NCI-H1694 treated with DMSO at 0.1 percent for 48 hours (cell line): ENCODE measurements around the gene MAK.
"Not testable (repeated sequence)": the region's sequence is repeated elsewhere in the genome, so short reads cannot be mapped to it uniquely, and the experiment has no call there.

ENCODE experiments used
- DNase-seq: peaks from one replicate; lab custom pipeline; 2025; lab: John Stamatoyannopoulos, UW

The MAK gene

DNA sequence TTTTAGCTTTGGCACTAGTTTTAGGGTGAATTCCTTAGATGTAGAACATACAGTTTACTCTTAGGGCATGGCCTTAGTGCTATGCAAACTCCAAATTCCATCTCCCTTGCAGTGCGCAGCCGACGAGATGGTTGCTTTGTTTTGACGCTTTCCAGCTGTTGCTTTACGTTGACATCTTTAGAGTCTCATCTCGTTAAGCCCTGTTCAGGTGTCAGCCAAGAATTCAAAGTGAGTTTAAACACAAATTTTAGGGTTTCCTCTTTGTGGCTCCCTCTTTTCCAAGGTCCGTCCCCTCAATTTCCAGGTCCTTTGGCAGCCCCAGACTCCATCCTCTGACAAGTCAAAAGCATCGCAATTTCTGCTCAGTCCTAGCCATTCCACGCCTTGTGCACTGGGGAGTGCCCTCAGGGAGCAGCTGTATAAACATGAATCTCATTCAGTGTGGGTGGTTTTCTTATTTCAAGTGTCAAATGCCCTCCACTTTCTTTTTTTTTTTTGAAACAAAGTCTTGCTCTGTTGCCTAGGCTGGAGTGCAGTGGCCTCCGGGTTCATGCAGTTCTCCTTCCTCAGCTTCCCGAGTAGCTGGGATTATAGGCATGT lies 14.1 kb upstream of the MAK start:
- no peak for DNase-seq

DNA sequence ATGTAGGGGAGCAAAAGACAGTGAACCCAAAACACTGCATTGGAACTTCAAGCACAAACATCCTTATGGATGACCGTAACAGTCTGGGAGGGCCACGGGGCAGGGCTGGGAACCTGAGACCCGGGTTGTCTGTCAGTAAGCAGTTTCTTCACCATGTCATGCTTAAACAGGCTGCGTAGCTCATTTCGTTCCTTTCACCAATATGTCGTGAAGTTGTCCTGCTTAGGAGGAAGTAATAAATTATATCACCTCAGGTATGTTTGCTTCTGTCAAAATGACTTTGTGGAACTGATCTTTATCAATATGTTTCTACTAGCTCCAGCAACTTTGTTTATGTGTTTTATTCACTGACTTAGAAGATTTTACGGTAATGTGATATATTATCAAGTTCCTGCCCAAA lies 12.4 kb upstream of the MAK start:
- DNase-seq: no peak

DNA sequence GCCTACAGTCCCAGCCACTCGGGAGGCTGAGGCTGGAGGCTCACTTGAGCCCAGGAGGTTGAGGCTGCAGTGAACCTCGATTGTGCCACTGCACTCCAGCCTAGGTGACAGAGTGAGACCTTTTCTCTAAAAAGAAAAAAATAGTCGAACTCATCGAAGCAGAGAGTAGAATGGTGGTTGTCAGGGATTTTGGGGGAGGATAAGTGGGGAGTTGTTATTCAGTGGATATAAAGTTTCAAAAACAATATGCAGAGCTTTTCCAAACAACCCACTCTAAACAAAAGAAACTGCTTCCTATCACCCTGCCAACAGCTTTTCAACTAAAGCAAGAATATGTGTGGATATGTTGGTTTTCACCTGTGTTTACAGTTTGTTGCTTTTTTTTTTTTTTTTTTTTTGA lies 11.6 kb upstream of the MAK start:
- DNase-seq: no peak

DNA sequence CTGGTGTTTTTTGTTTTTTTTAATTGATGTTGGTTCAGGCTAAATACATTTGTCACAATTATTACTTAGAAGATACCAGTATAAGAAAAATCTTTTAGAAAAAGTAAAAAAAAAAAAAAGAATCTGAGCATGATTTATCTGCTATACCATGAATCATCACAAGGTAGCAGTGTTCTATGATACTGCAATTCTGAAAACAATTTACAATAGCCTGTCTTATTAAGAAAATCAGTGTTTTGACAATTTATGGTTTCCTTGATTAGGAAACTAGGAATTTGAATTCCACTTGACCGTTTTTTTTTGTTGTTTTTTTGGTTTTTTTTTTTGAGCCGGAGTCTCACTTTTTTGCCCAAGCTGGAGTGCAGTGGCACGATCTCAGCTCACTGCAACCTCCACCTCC lies 9.3 kb upstream of the MAK start:
- no peak for DNase-seq

DNA sequence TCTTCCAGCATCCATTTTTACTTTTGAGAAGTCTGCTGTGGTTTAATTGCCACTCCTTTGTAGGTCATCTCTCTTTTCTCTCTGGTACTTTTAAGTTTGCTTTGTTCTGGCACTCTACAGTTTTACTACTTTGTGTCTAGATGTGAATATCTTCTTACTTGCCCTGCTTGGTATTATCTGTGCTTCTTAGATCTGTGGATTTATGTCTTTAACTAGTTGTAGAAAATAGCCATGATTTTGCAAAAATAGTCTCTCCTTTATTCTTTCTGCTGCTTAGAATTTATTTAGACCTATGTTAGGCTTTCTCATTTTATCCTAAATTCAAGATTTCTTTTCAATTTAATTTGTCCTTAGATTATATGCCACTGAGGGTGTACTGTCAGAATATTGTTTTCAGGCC lies 5.2 kb upstream of the MAK start:
- DNase-seq: no peak

DNA sequence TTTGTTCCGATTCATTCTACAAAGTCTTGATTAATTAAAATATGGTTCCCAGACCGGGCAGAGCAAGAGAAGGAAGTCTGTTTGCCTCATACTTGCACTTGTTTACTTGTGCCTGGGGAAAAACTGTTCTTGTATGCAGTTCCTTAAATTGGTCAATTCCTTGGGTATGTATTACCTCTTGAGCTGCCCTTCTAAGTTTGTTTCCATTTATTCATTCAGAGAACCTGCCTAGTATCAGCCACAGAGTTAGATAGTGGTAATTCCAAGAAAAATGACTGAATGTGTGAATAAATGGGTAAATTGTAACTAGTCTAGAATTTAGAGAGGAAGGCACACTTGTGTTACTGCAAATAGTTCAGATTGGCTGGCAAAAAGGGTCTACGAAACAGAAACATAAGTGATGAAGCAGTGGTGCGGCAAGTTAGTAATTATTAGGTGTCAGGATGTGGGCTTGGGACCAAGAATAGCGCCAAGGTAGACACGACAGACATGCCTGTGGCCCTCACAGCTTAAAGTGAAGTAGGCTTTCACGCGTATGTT lies 525 bp upstream of the MAK start:
- DNase-seq: no peak

DNA sequence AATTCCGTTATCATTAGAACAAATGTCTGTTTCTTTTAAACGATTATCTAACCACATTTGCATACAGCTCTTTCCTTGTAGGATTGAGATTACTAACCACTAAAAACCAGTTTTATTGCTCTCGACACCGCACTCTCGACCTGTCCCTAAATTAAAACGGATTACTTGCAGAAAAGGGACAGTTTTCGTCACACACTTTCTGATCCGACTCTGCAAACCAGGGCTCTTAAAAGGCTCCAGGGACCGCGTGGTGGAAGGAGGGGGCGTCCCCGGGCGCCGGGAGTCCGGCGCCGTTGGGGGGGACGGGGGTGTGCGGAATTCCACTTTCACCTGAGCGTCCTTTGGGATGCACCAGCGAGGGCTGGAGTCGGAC lies 731 bp downstream of the MAK start:
- no peak for DNase-seq

DNA sequence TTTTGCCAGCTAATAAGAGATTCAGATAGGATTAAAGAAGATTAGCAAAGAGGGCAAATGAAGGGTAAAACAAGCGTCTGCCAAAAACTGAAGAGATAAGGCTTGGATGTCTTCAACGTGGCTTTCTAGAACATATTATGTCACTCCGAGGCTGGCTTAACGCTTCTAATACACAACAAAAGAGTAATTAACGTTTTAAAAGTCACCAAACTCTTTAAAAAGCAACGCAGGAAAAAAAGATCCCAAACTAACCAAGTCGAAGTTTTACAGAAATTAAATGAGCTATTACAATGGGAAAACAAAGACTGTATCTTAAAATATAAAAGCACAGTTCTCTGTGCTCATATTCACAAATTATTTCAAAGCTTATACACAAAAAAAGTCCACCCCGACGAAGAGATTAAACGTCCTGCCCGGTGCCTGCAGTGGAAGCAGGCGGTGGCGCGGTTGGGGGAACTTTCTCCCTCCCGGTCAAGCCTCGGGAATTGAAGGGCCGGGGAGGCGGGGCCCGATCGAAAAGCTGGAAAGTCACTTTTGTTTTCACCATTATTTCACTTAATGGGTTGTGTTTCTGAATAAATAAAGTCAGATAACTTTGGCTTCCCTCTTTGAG lies 1.2 kb downstream of the MAK start:
- no peak for DNase-seq

DNA sequence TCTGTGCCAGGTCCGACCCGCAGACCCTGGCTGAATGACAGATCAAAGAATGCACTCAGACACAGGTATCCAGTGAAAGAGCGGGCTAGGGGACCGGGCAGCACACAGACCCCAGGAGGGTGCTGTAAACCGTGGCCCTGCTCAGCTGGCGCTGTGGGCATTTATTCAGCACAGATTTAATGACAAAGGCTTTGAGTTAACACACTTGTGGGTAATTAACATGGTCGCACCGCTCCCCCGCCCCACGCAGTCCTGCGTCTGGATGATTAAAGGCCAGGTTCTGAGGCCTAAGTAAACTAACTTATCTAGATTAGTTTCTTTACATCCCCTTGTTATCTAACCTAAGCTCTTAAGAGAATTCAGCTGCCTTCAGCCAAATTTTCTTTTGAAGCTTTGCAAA lies 3.5 kb downstream of the MAK start:
- DNase-seq: no peak

DNA sequence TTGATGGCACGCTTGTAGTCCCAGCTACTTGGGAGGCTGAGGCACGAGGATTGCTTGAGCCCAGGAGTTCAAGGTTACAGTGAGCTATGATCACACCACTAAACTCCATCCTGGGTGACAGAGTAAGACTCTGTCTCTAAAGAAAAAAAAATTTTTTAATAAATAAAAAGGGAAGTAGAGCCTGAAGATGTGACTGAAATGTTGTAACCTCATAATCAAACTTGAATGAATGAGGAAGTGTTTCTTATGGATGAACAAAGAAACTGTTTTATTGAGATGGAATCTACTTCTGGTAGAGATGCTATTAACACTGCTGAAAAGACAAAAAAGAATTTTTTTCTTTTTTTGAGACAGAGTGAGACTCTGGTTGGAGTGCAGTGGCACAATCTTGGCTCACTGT lies 6.7 kb downstream of the MAK start:
- DNase-seq: no peak

DNA sequence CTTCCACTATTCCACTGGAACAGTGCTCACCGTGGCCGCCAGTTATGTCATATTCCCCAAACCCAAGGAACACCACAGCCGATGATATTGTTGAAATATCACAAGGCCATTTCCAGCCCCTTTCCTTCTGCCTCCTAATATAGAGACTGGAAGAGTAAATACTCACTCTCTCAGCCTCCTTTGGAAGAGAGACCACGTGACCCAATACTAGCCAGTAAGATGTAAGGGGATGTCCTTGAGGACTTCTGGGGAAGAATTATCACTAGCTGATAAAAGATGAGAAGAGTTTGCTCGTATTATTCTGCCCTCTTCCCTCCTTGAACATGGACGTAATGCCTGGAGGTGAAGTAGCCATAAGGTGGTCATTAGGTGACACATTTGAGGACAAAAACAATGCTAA lies 13.5 kb downstream of the MAK start:
- DNase-seq: no peak

DNA sequence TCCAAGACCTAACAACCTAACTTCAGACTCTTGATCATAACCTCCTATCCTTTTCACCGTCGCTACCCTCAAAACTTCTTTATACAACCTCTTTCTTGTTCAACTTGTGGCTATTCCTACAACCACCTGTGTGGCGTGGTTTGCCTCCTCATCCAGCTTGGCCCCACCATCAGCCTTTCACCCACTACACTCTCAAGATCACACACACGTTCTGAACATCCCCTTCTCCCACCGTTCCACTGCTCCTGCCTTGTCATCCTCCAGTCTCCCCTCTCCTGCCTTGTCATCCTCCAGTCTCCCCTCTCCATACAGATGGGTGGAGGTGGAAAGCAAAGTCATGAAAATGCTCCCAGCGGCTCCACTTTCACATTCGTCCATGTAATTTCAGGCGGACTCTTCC lies 14.0 kb downstream of the MAK start:
- DNase-seq: no peak

DNA sequence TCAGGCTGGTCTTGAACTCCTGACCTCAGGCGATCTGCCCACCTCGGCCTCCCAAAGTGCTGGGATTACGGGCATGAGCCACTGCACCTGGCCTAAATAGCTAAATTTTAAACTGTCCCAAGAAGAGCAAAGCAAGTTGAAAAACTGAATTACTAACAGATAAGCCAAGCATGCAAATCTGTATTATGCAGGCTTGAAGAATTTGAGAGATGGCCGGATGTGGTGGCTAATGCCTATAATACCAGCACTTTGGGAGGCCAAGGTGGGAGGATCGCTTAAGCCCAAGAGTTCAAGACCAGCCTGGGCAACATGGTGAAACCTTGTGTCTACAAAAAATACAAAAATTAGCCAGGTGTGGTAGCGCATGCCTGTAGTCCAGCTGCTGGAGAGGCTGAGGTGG lies 24.2 kb downstream of the MAK start:
- DNase-seq: not testable (repeated sequence)

DNA sequence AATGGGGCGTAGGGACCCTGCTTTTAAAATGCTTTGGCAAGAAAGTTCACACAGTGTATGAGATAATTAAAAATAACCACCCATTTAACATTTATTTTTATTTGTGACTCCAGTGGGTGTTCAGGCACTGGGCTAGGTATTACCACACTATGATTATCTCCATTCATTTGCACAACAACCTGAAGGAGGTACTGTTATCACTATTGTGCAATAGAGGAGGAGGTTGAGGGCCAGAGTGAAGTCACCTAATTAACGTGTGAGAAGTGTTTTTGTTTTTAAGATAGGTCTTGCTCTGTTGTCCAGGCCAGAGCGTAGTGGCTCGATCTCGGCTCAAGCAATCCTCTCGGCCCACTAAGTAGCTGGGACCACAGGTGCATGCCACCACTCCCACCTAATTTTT lies 29.2 kb downstream of the MAK start:
- no peak for DNase-seq

DNA sequence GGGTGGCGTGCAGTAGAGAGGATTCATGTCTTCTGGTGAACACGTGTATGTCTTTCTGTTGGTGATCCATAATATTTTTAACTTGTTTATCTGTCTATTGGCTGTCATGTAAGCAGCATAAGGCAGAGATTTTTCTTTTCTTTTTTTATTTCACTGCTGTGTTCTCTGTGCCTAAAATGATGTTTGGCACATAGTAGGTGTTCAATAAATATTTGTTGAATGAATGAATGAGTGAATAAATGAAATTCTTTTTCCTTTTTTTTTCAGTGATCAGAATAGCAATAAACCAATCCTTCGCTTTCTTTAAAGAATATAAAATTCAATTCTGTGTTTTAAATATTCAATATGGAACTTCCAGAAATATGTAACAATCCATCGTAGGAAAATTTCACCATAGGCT lies 30.0 kb downstream of the MAK start:
- DNase-seq: no peak

DNA sequence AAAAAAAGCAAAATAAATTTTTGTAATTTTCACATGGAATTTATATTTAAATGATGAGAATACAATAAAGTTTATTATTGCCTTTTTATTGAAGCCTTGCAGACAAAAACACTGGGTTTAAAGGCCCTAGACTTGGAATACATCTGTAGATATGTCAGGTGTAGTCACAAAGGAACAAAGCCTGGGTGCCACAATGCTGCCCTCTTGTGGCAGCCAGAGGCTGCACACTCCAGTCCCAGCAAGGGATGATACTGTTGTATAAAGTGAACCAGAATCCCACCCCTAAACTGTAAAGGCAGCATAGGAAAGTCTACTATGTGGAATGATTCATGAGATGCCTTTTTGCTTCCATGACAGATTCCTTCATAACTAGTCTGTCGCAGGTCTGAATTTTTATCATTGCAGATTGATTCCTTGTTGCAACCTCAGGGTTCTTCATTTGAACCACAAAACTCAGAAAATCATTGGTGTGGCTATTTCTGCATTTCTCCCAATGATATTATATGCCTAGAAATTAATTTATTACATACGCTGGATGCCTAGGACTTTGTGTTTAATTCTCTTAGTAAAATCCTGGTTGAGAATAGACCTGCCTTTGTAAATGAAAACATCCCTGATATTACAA lies 37.0 kb downstream of the MAK start:
- peak; percentile 63 for DNase-seq

DNA sequence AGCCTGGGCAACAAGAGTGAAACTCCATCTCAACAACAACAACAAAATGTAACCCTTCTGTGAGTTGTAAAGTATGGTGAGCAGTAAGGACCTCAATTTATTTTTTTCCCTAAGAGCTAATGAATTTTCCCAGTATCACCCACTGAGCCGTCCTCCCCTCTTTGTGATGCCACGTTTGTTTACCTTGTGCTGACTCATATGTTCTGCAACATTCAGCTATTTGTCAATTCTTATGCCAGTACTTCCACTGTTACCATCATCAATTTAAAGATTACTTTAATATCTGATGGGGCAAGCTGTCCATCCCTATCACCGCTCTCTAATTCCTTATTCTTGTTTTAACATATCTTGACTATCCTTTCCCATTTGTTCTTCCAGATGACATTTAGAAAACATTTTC lies 37.5 kb downstream of the MAK start:
- no peak for DNase-seq

DNA sequence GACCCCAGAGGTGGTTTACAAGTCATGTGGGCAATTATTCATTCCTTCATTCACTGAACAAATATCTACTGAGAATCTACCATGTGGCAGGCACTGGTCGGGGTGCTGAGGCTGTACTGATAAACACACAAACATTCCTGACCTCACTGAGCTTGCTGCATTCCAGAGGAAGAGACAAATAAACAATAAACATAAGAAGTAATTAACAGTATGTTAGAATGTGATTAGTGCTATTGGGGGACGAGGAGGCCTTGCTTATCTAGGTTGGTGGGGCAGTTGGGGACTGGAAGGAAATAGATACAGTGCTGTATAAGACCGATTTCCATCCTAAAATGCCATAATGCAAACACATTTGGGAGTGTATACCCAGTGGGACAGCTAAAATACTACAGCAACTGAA lies 44.1 kb downstream of the MAK start:
- no peak for DNase-seq

DNA sequence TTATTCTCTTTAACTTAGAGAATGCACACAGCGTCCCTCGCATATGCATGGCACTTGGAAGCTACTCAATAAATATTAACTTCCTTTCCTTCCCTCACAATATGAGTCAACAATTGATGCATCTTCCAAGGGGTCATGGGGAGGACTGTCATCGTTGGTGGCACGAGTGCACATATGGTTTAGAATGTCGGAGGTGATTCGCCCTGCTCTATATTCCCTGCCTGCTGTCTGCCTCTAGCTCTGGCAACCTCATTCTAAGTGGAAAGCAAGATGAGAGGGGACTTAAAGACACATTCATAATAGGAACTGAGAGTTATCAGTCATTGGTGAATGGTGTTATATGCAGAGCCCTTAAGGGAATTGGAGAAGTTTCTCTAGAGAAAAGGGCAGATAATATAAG lies 44.6 kb downstream of the MAK start:
- no peak for DNase-seq

DNA sequence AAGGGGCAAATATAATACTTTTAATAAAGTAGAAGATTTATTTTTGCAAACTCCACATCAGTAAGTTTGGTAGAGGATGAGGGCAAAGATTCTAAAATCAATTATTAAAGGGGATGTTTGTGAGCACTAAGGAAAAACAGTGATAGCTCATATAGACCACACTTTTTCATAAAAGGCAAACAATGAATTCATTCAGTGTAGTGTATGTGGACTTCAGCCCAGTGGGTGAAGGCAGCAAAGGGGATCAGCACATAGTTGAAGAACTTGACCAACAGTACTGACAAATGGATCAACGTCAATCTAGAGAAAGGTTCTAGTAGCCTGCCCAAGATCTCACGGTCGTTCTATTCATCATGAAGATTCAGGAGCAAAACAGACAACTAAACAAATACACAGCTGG lies 45.3 kb downstream of the MAK start:
- no peak for DNase-seq

DNA sequence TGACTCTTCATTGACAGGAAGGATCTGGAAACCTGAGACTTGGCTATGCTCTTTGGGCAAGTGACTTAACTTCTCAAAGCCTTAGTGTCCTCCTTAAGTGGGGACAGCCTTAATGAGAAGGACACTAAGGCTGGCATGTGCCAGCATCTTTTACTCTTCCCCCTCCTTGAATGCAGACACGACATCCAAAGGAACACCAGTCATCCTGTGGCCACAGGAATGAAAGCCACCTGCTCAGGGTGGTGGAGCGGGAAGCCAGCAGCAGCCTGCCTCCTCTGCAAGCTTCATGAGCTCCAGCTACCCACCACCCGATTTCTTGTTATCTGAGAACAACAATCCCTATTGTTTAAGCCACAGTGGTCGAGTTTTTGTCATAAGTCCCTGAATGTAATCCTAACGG lies 46.2 kb downstream of the MAK start:
- no peak for DNase-seq

DNA sequence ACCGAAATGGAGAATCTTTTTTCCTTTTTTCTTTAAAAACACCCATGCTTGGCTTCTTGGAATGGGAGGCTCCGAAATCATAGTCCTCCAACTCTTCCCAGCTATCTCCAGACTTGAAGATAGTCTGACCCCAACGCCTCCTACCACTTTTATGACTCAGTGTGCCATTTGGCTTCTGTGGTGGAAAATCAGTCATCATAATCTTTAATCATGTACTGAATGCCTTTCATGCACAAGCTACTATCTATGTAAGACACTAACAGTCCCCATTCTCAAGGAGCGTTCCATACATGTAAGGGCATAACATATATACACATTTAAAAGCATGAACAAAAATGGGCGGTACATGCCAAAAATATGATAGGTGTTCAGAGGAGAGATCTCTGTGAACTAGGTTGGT lies 46.7 kb downstream of the MAK start:
- DNase-seq: no peak

DNA sequence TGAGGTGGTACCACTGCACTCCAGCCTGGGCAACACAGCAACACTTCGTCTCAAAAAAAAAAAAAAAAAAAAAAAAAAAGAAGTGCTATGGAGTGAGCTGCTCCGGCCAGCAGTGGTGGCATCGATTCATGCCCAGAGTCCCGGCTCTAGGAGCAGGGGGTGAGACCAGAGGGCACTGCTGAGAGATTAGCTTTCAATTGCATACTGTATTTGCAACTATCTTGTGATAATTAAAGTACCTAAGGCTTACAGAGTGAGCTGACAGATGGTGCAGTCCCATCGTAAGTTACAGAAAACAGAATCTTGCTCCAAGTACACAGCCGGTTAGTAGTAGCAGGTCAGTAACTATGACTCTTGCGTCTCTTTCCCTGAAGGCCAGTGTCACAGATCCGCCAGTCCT lies 59.3 kb downstream of the MAK start:
- DNase-seq: no peak

DNA sequence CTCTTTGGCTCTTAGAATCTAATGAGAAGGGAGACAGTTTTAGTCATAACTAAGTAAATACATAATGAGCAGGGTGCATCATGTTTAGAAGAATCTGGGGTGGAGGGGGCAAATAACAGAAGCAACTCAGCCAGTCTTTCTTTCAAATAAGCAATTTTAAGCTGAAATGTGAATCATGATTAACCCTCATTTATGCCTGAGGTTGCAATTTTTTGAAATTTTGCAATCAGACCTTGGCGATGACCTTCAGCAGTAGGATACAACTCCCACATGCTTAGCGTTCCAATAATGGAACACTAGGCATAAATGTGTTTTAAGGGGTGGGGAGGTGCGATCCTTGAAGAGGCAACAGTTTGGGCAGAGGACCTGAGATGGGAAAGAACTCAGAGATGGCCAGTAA lies 60.1 kb downstream of the MAK start:
- DNase-seq: no peak
